Esophagus muscularis mucosa (tissue), 3 donors: Measurements from ENCODE around the gene SERF2.

Experiments used
- CTCF ChIP-seq, 3 experiments: fragments of 200-600 bp in 2 of 3; fragments of 450-650 bp in 1 of 3; sonication (generic) in 2 of 3; IDR thresholded peaks; one replicate each; pipeline ENCODE4 v1.5.1; 2017 to 2019; ENCODE audit warnings: antibody characterized with exemption in 3 of 3, mild to moderate bottlenecking in 2 of 3, moderate library complexity in 1 of 3
- POLR2A ChIP-seq: fragments of 450-650 bp; IDR thresholded peaks from one replicate; pipeline ENCODE4 v1.6.1; 2017; ENCODE audit warnings: antibody characterized with exemption, moderate library complexity, mild to moderate bottlenecking, low read depth
- POLR2AphosphoS5 ChIP-seq, 2 donors: sonication (generic); formaldehyde crosslinking; IDR thresholded peaks; one replicate each; pipeline ENCODE4 v1.6.1; 2017; ENCODE audit warnings: antibody characterized with exemption in 2 of 2

DNA sequence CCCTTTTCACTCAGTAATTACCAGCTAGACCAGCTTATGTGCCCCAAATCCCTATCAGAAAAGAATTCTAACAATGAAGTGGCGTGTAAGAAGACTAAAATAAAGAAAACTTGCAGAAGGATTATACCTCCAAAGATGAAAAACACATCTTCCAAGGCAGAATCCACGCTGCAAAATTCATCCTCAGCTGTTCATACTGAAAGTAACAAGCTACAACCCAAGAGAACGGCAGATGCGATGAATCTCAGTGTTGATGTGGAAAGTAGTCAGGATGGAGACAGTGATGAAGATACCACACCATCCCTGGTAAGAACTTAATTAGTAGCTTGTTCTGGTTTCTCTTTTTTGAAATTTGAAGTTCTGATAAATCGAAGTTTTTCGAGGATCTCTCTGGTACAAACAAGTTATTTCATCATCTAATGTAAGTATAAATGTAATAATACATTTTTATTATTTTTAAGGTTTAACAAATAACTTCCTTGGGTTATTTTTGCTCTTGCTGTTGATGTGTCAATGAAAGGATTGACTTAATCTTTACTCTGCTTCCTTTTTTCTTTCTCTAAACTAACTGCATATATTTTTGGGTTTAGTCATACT, 36.0 kb downstream of the SERF2 start:
- no peak for TF ChIP-seq POLR2AphosphoS5 (IDR thresholded peaks at IDR 0.05)
- no peak for TF ChIP-seq POLR2A
- no peak for TF ChIP-seq CTCF (IDR thresholded peaks at IDR 0.05)
